Mesenchymal stem cell (in vitro differentiated cells and primary cell): ENCODE measurements around the gene ARHGAP21.
"Not testable (repeated sequence)": the region's sequence is repeated elsewhere in the genome, so short reads cannot be mapped to it uniquely, and the experiment has no call there.

Experiments used
- DNase-seq: peaks from one replicate; pipeline ENCODE4 v3.0.0-alpha.2; 2013
- H2AFZ ChIP-seq: one replicate; pipeline ENCODE4 v1.6.1; 2013; ENCODE audit warnings: low read depth, mild to moderate bottlenecking, control low read depth, inconsistent platforms, low read length, moderate library complexity
- H2AK5ac ChIP-seq: 2 replicates; pipeline ENCODE4 v1.6.1; 2013; ENCODE audit warnings: low read length, moderate library complexity, mild to moderate bottlenecking, inconsistent platforms; ENCODE audit not compliant: severe bottlenecking
- H2BK120ac ChIP-seq: one replicate; pipeline ENCODE4 v1.6.1; 2013; ENCODE audit warnings: low read depth, mild to moderate bottlenecking, inconsistent platforms, low read length, moderate library complexity
- H2BK12ac ChIP-seq, 2 experiments: one replicate each; pipeline ENCODE4 v1.6.1; 2013; ENCODE audit warnings: inconsistent platforms in 2 of 2, low read length in 2 of 2, mild to moderate bottlenecking in 2 of 2, moderate library complexity in 2 of 2, control low read depth in 1 of 2
- H2BK15ac ChIP-seq: one replicate; pipeline ENCODE4 v1.6.1; 2013; ENCODE audit warnings: mild to moderate bottlenecking, low read depth, inconsistent platforms; ENCODE audit not compliant: poor library complexity, severe bottlenecking
- H2BK5ac ChIP-seq: 2 replicates; pipeline ENCODE4 v1.6.1; 2013; ENCODE audit warnings: low read depth, mild to moderate bottlenecking, low read length, control low read depth, inconsistent platforms; ENCODE audit not compliant: poor library complexity, severe bottlenecking
- H3K14ac ChIP-seq, 2 experiments: one replicate each; pipeline ENCODE4 v1.6.1; 2013; ENCODE audit warnings: inconsistent platforms in 2 of 2, low read length in 2 of 2, control low read depth in 1 of 2, mild to moderate bottlenecking in 1 of 2, moderate library complexity in 1 of 2
- H3K18ac ChIP-seq, 2 experiments: one replicate each; pipeline ENCODE4 v1.6.1; 2013; ENCODE audit warnings: inconsistent platforms in 2 of 2, low read length in 2 of 2, control low read depth in 1 of 2, low read depth in 1 of 2, mild to moderate bottlenecking in 1 of 2
- H3K23ac ChIP-seq, 2 experiments: one replicate each; pipeline ENCODE4 v1.6.1; 2013; ENCODE audit warnings: inconsistent platforms in 2 of 2, low read length in 2 of 2, mild to moderate bottlenecking in 2 of 2, moderate library complexity in 2 of 2, control low read depth in 1 of 2
- H3K27ac ChIP-seq: 2 replicates; pipeline ENCODE4 v1.5.1; 2013; ENCODE audit warnings: mild to moderate bottlenecking, moderate library complexity, low read length, control low read depth, inconsistent platforms; ENCODE audit not compliant: poor library complexity, severe bottlenecking
- H3K27me3 ChIP-seq, 2 experiments: 2 replicates each; pipeline versions ENCODE4 v1.6.1 to v1.7.0; 2013; ENCODE audit warnings: low read length in 2 of 2, mild to moderate bottlenecking in 2 of 2, moderate library complexity in 2 of 2, control low read depth in 1 of 2, inconsistent platforms in 1 of 2; ENCODE audit not compliant: control insufficient read depth in 1 of 2, insufficient read depth in 1 of 2
- H3K36me3 ChIP-seq, 2 experiments: 2 replicates each; pipeline versions ENCODE4 v1.6.1 to v1.7.0; 2013; ENCODE audit warnings: low read length in 2 of 2, control low read depth in 1 of 2, inconsistent platforms in 1 of 2, low read depth in 1 of 2, mild to moderate bottlenecking in 1 of 2; ENCODE audit not compliant: insufficient read depth in 2 of 2, control insufficient read depth in 1 of 2
- H3K4ac ChIP-seq, 2 experiments: one replicate each; pipeline ENCODE4 v1.6.1; 2013; ENCODE audit warnings: inconsistent platforms in 2 of 2, low read length in 2 of 2, mild to moderate bottlenecking in 2 of 2, moderate library complexity in 2 of 2, control low read depth in 1 of 2, low read depth in 1 of 2
- H3K4me1 ChIP-seq: 2 replicates; pipeline ENCODE4 v1.6.1; 2013; ENCODE audit warnings: low read depth, low read length, control low read depth; ENCODE audit not compliant: control insufficient read depth, insufficient read depth
- H3K4me2 ChIP-seq: 2 replicates; pipeline ENCODE4 v1.6.1; 2013; ENCODE audit warnings: low read length, mild to moderate bottlenecking, inconsistent platforms; ENCODE audit not compliant: poor library complexity, severe bottlenecking
- H3K4me3 ChIP-seq, 2 experiments: 2 replicates each; pipeline versions ENCODE4 v1.5.1 to v1.7.0; 2013; ENCODE audit warnings: low read length in 2 of 2, mild to moderate bottlenecking in 2 of 2, control low read depth in 1 of 2, low read depth in 1 of 2; ENCODE audit not compliant: insufficient read depth in 1 of 2
- H3K79me1 ChIP-seq: replicated peaks from 2 replicates; pipeline ENCODE4 v1.6.1; 2013; ENCODE audit warnings: mild to moderate bottlenecking, control low read depth, low read length, inconsistent platforms; ENCODE audit not compliant: poor library complexity, severe bottlenecking
- H3K9ac ChIP-seq: 2 replicates; pipeline ENCODE4 v1.7.0; 2013; ENCODE audit warnings: mild to moderate bottlenecking, low read length, moderate library complexity
- H3K9me3 ChIP-seq: 2 replicates; pipeline ENCODE4 v1.7.0; 2013; ENCODE audit warnings: mild to moderate bottlenecking, low read length; ENCODE audit not compliant: control insufficient read depth
- H4K8ac ChIP-seq: one replicate; pipeline ENCODE4 v1.6.1; 2013; ENCODE audit warnings: inconsistent platforms, mild to moderate bottlenecking, low read length, moderate library complexity
- H4K91ac ChIP-seq: one replicate; pipeline ENCODE4 v1.6.1; 2013; ENCODE audit warnings: mild to moderate bottlenecking, low read length, inconsistent platforms
- WGBS: methylation state at CpG from one replicate; pipeline ENCODE4 v1.1.7; 2013; ENCODE audit warnings: mixed read lengths; 5-methylcytosine and 5-hydroxymethylcytosine counted together

ARHGAP21 gene

DNA sequence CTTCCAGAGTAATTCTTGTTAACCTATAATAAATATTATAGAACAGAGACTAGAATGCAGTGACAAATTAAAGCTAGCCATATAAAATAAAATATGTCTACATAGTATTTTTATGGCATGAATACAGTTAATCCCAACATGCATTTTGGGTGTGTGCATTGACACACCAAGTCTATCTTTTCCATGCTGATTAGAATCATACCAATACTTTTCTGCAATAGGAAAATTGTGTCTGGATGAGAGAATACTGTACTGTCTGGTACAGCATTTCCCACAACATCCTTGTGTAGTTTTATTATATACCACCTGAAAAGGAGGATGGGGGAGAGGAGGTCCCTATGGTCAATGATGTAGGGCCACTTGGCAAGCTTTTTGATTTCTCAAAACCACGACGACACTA lies 100.3 kb downstream of the ARHGAP21 start:
- DNase-seq = peak; percentile 11
- no peak overlapping the region for H3K9ac ChIP-seq
- H3K14ac ChIP-seq = no peak overlapping the region
- H3K27me3 ChIP-seq = no peaks in the 10 kb centered on the region
- H2BK12ac ChIP-seq = no peak overlapping the region
- no peak overlapping the region for H2BK15ac ChIP-seq
- H2AFZ ChIP-seq = no peak overlapping the region
- H3K36me3 ChIP-seq = peaks cover 6 to 53% of the 10 kb centered on the region in 2 experiments
- no peak overlapping the region for H4K8ac ChIP-seq
- H3K4me2 ChIP-seq = no peak overlapping the region
- H2BK120ac ChIP-seq = no peak overlapping the region
- no peaks in the 10 kb centered on the region for H3K9me3 ChIP-seq
- no peak overlapping the region for H3K27ac ChIP-seq
- 90% methylated on average over 2 of the region's 2 CpGs for WGBS
- no peak overlapping the region for H2AK5ac ChIP-seq
- H3K79me1 ChIP-seq = peaks cover 15% of the 10 kb centered on the region
- no peak overlapping the region for H3K23ac ChIP-seq
- H3K4me1 ChIP-seq = no peaks in the 10 kb centered on the region
- no peak overlapping the region for H2BK5ac ChIP-seq
- no peak overlapping the region for H3K18ac ChIP-seq
- no peak overlapping the region for H3K4me3 ChIP-seq
- no peak overlapping the region for H3K4ac ChIP-seq
- no peak overlapping the region for H4K91ac ChIP-seq

DNA sequence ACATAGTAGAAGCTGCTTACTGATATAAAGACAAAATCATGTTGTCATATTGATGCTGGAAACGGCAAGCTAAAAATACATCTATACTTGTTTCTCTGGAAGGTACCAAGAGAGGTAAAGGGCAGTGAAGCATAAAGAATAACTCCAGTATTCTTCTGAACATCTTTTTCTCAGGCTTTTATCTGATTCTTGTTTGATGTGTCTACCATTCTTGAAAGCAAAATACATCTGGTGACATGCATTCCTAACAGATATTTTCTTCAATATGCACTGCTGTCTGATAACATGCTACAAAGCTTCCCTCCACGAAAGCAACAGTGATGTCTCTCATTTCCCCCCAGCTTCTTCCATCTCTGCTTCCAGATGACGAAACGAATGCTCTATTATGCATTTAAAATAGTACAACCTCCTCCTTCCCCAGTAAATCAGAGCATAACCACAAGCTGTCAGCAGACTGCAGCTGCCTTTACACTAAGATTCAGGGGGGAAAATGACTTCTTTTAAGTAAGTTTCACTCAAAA lies 100.8 kb downstream of the ARHGAP21 start:
- Histone ChIP-seq H3K4me2 (no peak overlapping the region), H2AFZ (no peak overlapping the region), H3K27ac (no peak overlapping the region), H3K27me3 (no peaks in the 10 kb centered on the region), H2BK120ac (no peak overlapping the region), H3K36me3 (peaks cover 7 to 53% of the 10 kb centered on the region in 2 experiments), H3K4me1 (no peaks in the 10 kb centered on the region), H3K18ac (no peak overlapping the region), H3K79me1 (peaks cover 16% of the 10 kb centered on the region), H4K8ac (no peak overlapping the region), H2BK5ac (no peak overlapping the region), H3K9ac (no peak overlapping the region), H2AK5ac (no peak overlapping the region), H2BK12ac (no peak overlapping the region), H3K14ac (no peak overlapping the region), H4K91ac (no peak overlapping the region), H2BK15ac (no peak overlapping the region), H3K23ac (no peak overlapping the region), H3K4ac (no peak overlapping the region), H3K4me3 (no peak overlapping the region), H3K9me3 (no peaks in the 10 kb centered on the region)
- WGBS = 14% methylated on average over 3 of the region's 4 CpGs
- peak; percentile 70 for DNase-seq

DNA sequence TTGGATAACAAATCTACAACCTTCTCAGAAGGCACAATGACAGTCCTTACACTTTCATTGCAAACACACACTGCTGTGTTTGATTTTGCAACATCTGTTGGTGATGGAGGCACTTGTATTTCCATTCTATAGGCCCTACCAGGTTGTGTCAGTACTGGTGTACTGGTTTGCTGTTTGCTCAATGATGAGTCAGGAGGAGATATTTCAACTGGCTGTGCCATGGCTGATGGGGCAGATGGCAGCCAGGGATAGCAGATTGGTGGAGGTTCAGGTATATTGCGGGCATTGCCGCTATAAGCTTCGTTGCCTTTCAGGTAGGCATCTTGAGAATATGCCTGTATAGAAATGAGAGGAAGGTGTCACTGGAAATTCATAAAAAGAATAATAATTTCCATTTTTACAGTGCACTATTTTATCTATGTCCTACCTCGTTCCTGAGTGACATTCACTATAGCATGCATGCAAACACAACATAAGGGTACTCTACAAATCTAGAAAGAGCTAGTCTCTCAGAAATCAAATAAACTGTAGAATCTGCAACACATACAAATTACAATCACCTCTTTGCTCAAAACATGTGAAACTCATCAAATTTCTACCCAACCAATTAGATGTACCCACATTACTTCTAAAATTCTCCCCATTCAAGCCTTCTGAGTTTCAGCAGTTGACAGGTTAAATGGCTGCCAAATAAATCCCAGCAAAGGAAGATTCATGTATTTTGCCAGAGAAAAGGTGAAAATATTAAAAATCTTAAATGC lies 102.5 kb downstream of the ARHGAP21 start:
- H4K8ac ChIP-seq, H3K9ac ChIP-seq, H4K91ac ChIP-seq, H2AFZ ChIP-seq, H2BK15ac ChIP-seq, H3K4me3 ChIP-seq, H3K4me2 ChIP-seq, H3K9me3 ChIP-seq, H2AK5ac ChIP-seq, DNase-seq, H2BK12ac ChIP-seq, H3K27ac ChIP-seq, H3K14ac ChIP-seq, H3K18ac ChIP-seq, H3K4me1 ChIP-seq, H2BK120ac ChIP-seq, H3K4ac ChIP-seq, H2BK5ac ChIP-seq, H3K23ac ChIP-seq, H3K27me3 ChIP-seq: not testable (repeated sequence)
- H3K36me3 ChIP-seq = peaks cover 7 to 49% of the 10 kb centered on the region in 2 experiments
- 92% methylated on average over 2 of the region's 4 CpGs for whole genome bisulfite sequencing
- H3K79me1 ChIP-seq = peaks cover 12% of the 10 kb centered on the region

DNA sequence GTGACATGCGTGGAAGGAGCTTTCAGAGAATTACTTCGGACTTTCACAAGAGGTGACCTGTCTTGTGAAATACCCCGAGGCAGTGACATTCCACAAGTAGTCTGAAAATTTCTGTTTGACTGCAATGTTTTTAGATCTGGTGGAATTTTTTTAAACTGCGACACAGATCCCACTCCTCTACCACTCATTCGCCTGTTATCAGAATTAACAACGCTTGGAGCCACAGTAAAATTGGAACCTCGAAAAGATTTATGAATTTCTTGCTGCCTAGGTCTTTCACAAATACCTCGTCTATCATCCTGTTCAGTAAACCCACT lies 103.7 kb downstream of the ARHGAP21 start:
- not testable (repeated sequence) for H3K4ac ChIP-seq, H3K4me3 ChIP-seq, H3K18ac ChIP-seq, H2AK5ac ChIP-seq, H2BK15ac ChIP-seq, H2BK5ac ChIP-seq, H3K27ac ChIP-seq, H3K4me2 ChIP-seq, H3K14ac ChIP-seq, H3K9ac ChIP-seq, H2AFZ ChIP-seq, H2BK120ac ChIP-seq, H4K8ac ChIP-seq, H3K4me1 ChIP-seq, H3K9me3 ChIP-seq, H4K91ac ChIP-seq, H3K23ac ChIP-seq, H3K27me3 ChIP-seq, H2BK12ac ChIP-seq
- H3K36me3 ChIP-seq = peaks cover 7 to 50% of the 10 kb centered on the region in 2 experiments
- H3K79me1 ChIP-seq = peaks cover 14% of the 10 kb centered on the region
- peak; percentile 4 for DNase-seq
- no CpG with 5 or more reads among the region's 8 CpGs for WGBS
